PFSK-1 (cell line): ENCODE measurements around the gene ROMO1.

ENCODE experiments used
- REST ChIP-seq, 2 experiments: IDR thresholded peaks; 2 replicates each; pipeline versions ENCODE4 v1.6.1 to v1.8.0; 2011 to 2012; ENCODE audit warnings: low read depth in 2 of 2, low read length in 2 of 2, control low read depth in 1 of 2, inconsistent platforms in 1 of 2, mild to moderate bottlenecking in 1 of 2, moderate library complexity in 1 of 2; ENCODE audit not compliant: insufficient read depth in 1 of 2
- TAF1 ChIP-seq: IDR thresholded peaks from 2 replicates; pipeline ENCODE4 v1.6.1; 2012; ENCODE audit warnings: low read length, control low read depth, borderline replicate concordance; ENCODE audit not compliant: insufficient read depth

- TF ChIP-seq TAF1 (peak; percentile 40; the same call in 1 of the 2 replicates), REST (IDR thresholded peaks at IDR 0.05; ENCODE audit: insufficient read depth in 1 of 2, low read depth in 2 of 2, low read length in 2 of 2) (no peak)
Observed at GRCh38 chr20:35699957-35700624, 886 bp downstream of the ROMO1 start.
